Endothelial cell of umbilical vein (primary cell): ENCODE results near the gene SLC6A7.

Source experiments
- EZH2 ChIP-seq: IDR thresholded peaks from 2 replicates; pipeline ENCODE4 v1.6.1; 2012; ENCODE audit warnings: borderline replicate concordance, low read depth, mild to moderate bottlenecking, moderate library complexity, low read length, inconsistent platforms; ENCODE audit not compliant: severe bottlenecking
- FOS ChIP-seq: IDR thresholded peaks from 2 replicates; pipeline ENCODE4 v1.6.1; 2011; ENCODE audit warnings: mild to moderate bottlenecking, low read length, moderate library complexity, borderline replicate concordance; ENCODE audit not compliant: insufficient read depth
- GATA2 ChIP-seq: IDR thresholded peaks from 2 replicates; pipeline ENCODE4 v1.7.0; 2011; ENCODE audit warnings: low read depth, mild to moderate bottlenecking, moderate library complexity, mixed read lengths, low read length; ENCODE audit not compliant: insufficient read length, insufficient read depth
- MYC ChIP-seq: IDR thresholded peaks from one replicate; pipeline ENCODE4 v1.6.1; 2011; ENCODE audit warnings: mild to moderate bottlenecking, low read depth, low read length
- POLR2A ChIP-seq: IDR thresholded peaks from 2 replicates; pipeline ENCODE4 v1.6.1; 2012; ENCODE audit warnings: low read depth, mild to moderate bottlenecking, control low read depth, low read length
- POLR2AphosphoS5 ChIP-seq: IDR thresholded peaks from 2 replicates; pipeline ENCODE4 v1.6.1; 2012; ENCODE audit warnings: low read depth, mild to moderate bottlenecking, control low read depth, low read length, moderate library complexity; ENCODE audit not compliant: insufficient read depth
- TF ChIP-seq, protein P1 (sequence below), 2 donors: IDR thresholded peaks; 1 replicate in 1 of 2; 2 replicates in 1 of 2; pipeline ENCODE4 v1.5.1; 2011; ENCODE audit warnings: low read length in 2 of 2, mild to moderate bottlenecking in 2 of 2, moderate library complexity in 2 of 2, control low read depth in 1 of 2, inconsistent platforms in 1 of 2, low read depth in 1 of 2; ENCODE audit not compliant: insufficient read depth in 1 of 2; ENCODE audit errors: extremely low read depth in 1 of 2
- TF ChIP-seq, protein P2 (sequence below): IDR thresholded peaks from 2 replicates; pipeline ENCODE4 v1.6.1; 2011; ENCODE audit not compliant: insufficient read depth, insufficient read length

DNA sequence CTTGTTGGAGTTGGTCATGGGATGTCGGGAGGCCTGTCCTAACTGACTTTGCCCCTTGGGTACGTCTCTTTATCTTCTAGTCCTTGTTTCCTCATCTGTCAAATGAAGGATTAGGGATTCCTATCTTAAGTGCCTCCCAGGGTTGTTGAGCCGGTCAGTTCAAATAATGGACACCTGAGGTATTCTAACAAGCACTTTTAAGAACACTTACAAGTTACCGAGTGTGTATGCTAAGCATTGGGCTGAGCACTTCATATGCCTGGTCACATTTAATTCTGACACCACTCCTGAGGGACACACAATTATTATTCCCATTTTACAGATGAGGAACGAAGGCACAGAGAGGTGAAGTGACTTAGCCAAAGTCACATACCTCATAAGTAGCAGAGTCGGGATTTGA is 62.6 kb downstream of the SLC6A7 start:
- TF ChIP-seq, protein P1, sequence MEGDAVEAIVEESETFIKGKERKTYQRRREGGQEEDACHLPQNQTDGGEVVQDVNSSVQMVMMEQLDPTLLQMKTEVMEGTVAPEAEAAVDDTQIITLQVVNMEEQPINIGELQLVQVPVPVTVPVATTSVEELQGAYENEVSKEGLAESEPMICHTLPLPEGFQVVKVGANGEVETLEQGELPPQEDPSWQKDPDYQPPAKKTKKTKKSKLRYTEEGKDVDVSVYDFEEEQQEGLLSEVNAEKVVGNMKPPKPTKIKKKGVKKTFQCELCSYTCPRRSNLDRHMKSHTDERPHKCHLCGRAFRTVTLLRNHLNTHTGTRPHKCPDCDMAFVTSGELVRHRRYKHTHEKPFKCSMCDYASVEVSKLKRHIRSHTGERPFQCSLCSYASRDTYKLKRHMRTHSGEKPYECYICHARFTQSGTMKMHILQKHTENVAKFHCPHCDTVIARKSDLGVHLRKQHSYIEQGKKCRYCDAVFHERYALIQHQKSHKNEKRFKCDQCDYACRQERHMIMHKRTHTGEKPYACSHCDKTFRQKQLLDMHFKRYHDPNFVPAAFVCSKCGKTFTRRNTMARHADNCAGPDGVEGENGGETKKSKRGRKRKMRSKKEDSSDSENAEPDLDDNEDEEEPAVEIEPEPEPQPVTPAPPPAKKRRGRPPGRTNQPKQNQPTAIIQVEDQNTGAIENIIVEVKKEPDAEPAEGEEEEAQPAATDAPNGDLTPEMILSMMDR (IDR thresholded peaks at IDR 0.05; ENCODE audit: extremely low read depth in 1 of 2, insufficient read depth in 1 of 2, low read depth in 1 of 2, low read length in 2 of 2), result no peak
- no peak for TF ChIP-seq EZH2
- TF ChIP-seq MYC, result no peak
- TF ChIP-seq POLR2A, result no peak
- TF ChIP-seq, protein P2, sequence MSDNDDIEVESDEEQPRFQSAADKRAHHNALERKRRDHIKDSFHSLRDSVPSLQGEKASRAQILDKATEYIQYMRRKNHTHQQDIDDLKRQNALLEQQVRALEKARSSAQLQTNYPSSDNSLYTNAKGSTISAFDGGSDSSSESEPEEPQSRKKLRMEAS, result no peak
- TF ChIP-seq POLR2AphosphoS5, result no peak
- no peak for TF ChIP-seq GATA2
- TF ChIP-seq FOS, result no peak
